ENCODE data around the gene ZBTB25.

Gene ZBTB25

DNA sequence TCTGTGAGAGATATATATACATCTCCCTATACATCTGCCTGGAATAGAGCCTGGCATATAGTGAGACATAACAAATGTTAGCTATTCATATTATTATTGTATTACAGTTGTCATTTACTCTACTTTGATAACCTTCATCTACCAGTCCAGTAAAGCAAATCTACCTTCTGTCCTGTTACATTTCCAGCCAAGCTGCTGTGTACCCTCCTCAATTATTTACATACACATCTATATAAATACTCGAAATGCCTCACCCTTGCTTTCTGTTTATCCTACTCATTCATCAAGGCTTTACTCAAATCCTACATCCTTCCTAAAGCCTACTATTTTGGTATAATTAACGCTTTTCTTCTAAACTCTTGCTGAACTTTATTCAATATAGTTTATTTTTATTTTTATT is 9.6 kb upstream of the ZBTB25 start:
- H3K36me3 ChIP-seq (ENCODE audit: insufficient read depth, low read length), result peaks cover 15% of the 10 kb centered on the region; the same call in 1 of the 2 replicates
- H3K4me1 ChIP-seq (ENCODE audit: insufficient read depth, low read length, severe bottlenecking), result peaks cover 33% of the 10 kb centered on the region
- H3K27ac ChIP-seq (ENCODE audit: low read depth, low read length, poor library complexity, severe bottlenecking), result no peak overlapping the region
- peaks cover 9% of the 10 kb centered on the region; the same call in 1 of the 2 replicates for H3F3A ChIP-seq (ENCODE audit: insufficient read depth, low read length)
- no peaks in the 10 kb centered on the region for H3K27me3 ChIP-seq (ENCODE audit: insufficient read depth, low read length)
- no peaks in the 10 kb centered on the region for H3K9me3 ChIP-seq (ENCODE audit: low read length)
- H3K79me2 ChIP-seq (ENCODE audit: insufficient read depth, low read length), result peaks cover 96% of the 10 kb centered on the region
- no peaks in the 10 kb centered on the region for H4K20me1 ChIP-seq (ENCODE audit: insufficient read depth, low read length)
- no peak overlapping the region for H2AFZ ChIP-seq (ENCODE audit: low read length)
- H3K9me2 ChIP-seq (ENCODE audit: low read depth, low read length), result no peaks in the 10 kb centered on the region
- H3K9ac ChIP-seq (ENCODE audit: low read length), result no peak overlapping the region
- no peak overlapping the region for H3K4me3 ChIP-seq (ENCODE audit: low read depth, low read length, poor library complexity, severe bottlenecking)
- H3K4me2 ChIP-seq (ENCODE audit: low read length), result no peak overlapping the region
- TF ChIP-seq, protein P1, sequence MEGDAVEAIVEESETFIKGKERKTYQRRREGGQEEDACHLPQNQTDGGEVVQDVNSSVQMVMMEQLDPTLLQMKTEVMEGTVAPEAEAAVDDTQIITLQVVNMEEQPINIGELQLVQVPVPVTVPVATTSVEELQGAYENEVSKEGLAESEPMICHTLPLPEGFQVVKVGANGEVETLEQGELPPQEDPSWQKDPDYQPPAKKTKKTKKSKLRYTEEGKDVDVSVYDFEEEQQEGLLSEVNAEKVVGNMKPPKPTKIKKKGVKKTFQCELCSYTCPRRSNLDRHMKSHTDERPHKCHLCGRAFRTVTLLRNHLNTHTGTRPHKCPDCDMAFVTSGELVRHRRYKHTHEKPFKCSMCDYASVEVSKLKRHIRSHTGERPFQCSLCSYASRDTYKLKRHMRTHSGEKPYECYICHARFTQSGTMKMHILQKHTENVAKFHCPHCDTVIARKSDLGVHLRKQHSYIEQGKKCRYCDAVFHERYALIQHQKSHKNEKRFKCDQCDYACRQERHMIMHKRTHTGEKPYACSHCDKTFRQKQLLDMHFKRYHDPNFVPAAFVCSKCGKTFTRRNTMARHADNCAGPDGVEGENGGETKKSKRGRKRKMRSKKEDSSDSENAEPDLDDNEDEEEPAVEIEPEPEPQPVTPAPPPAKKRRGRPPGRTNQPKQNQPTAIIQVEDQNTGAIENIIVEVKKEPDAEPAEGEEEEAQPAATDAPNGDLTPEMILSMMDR (IDR thresholded peaks at IDR 0.05; ENCODE audit: low read length), result no peak
- no peak for TF ChIP-seq EZH2 (IDR thresholded peaks at IDR 0.05; ENCODE audit: borderline replicate concordance, low read length)

DNA sequence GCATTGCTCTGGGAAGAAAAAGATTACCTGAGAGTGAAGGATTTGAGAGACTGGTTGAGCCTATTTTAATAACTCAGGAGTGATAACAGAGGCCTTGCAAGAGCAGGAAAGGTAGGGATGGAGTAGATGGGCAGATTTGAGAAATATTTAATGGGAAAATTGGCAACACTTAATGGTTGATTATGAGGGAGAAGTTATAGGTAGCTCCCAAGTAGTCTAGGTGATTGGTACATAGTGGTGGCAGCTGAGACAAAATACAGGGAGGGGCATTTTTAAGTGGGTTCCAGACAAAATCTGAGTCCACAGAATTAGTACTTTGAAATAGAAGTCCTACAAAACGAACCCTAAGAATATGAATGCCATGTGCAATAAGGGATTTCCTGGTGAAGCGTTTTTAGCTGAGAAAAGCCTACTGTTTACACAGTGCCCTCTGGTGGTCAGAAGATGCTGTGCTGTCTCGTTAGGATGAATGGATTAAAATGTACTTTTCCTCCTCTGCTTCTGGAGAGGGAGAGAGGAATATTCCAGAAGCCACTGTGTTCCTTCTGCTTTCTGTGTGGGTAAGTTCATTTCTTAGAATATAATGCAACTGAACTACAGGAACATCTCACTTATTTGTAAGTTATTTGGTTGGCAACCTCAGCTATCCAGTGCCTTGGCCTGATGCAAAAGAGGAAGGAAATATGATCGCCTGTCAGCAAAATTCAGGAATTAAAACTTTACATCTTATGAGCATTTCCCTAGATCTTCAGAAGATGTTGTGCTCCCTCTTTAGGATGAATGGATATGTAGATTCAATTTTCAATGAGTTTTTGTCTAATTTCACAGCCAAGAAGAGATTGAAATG is 7.4 kb upstream of the ZBTB25 start:
- H3K27me3 ChIP-seq (ENCODE audit: insufficient read depth, low read length), result no peaks in the 10 kb centered on the region
- H4K20me1 ChIP-seq (ENCODE audit: insufficient read depth, low read length), result no peaks in the 10 kb centered on the region
- TF ChIP-seq, protein P1 (IDR thresholded peaks at IDR 0.05; ENCODE audit: low read length), result peak; percentile 93
- no peak for TF ChIP-seq EZH2 (IDR thresholded peaks at IDR 0.05; ENCODE audit: borderline replicate concordance, low read length)
- H3K9ac ChIP-seq (ENCODE audit: low read length), result peak overlapping the region; percentile 6; the same call in 1 of the 2 replicates
- H3K36me3 ChIP-seq (ENCODE audit: insufficient read depth, low read length), result peaks cover 15% of the 10 kb centered on the region; the same call in 1 of the 2 replicates
- H3K79me2 ChIP-seq (ENCODE audit: insufficient read depth, low read length), result peaks cover 97% of the 10 kb centered on the region
- H3K4me1 ChIP-seq (ENCODE audit: insufficient read depth, low read length, severe bottlenecking), result peaks cover 55% of the 10 kb centered on the region
- H3K9me3 ChIP-seq (ENCODE audit: low read length), result no peaks in the 10 kb centered on the region
- H3F3A ChIP-seq (ENCODE audit: insufficient read depth, low read length), result peaks cover 9% of the 10 kb centered on the region; the same call in 1 of the 2 replicates
- H3K27ac ChIP-seq (ENCODE audit: low read depth, low read length, poor library complexity, severe bottlenecking), result peak overlapping the region; percentile 96
- no peaks in the 10 kb centered on the region for H3K9me2 ChIP-seq (ENCODE audit: low read depth, low read length)
- H2AFZ ChIP-seq (ENCODE audit: low read length), result no peak overlapping the region
- peak overlapping the region; percentile 22; the same call in 1 of the 2 replicates for H3K4me2 ChIP-seq (ENCODE audit: low read length)
- no peak overlapping the region for H3K4me3 ChIP-seq (ENCODE audit: low read depth, low read length, poor library complexity, severe bottlenecking)

DNA sequence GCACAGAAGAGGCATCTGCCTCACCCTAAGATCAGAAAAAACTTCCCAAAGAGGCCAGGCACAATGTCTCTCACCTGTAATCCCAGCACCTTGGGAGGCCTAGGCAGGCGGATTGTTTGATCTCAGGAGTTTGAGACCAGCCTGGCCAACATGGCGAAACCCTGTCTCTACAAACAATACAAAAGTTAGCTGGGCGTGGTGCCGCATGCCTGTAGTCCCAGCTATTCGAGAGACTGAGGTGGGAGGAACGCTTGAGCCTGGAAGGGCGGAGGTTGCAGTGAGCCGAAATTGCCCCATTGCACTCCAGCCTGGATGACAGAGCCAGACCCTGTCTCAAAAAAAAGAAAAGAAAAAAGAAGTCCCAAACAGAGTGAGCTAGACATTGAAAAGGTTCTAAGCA is 5.4 kb upstream of the ZBTB25 start:
- peak overlapping the region; percentile 96 for H3K27ac ChIP-seq (ENCODE audit: low read depth, low read length, poor library complexity, severe bottlenecking)
- no peaks in the 10 kb centered on the region for H3K9me3 ChIP-seq (ENCODE audit: low read length)
- H3K79me2 ChIP-seq (ENCODE audit: insufficient read depth, low read length), result peaks cover 86% of the 10 kb centered on the region
- peaks cover 58% of the 10 kb centered on the region for H3K4me1 ChIP-seq (ENCODE audit: insufficient read depth, low read length, severe bottlenecking)
- H2AFZ ChIP-seq (ENCODE audit: low read length), result no peak overlapping the region
- H3K9ac ChIP-seq (ENCODE audit: low read length), result peak overlapping the region; percentile 32; the same call in 1 of the 2 replicates
- peaks cover 15% of the 10 kb centered on the region; the same call in 1 of the 2 replicates for H3K36me3 ChIP-seq (ENCODE audit: insufficient read depth, low read length)
- peak overlapping the region; percentile 75 for H3K4me2 ChIP-seq (ENCODE audit: low read length)
- H4K20me1 ChIP-seq (ENCODE audit: insufficient read depth, low read length), result no peaks in the 10 kb centered on the region
- no peak for TF ChIP-seq EZH2 (IDR thresholded peaks at IDR 0.05; ENCODE audit: borderline replicate concordance, low read length)
- TF ChIP-seq, protein P1 (IDR thresholded peaks at IDR 0.05; ENCODE audit: low read length), result no peak
- peaks cover 9% of the 10 kb centered on the region; the same call in 1 of the 2 replicates for H3F3A ChIP-seq (ENCODE audit: insufficient read depth, low read length)
- H3K9me2 ChIP-seq (ENCODE audit: low read depth, low read length), result no peaks in the 10 kb centered on the region
- peak overlapping the region; percentile 86 for H3K4me3 ChIP-seq (ENCODE audit: low read depth, low read length, poor library complexity, severe bottlenecking)
- no peaks in the 10 kb centered on the region for H3K27me3 ChIP-seq (ENCODE audit: insufficient read depth, low read length)

Data from OCI-LY1 (cell line).